Esophagus squamous epithelium (tissue), 4 donors: ENCODE data around the gene TBC1D22B.

Source experiments
- POLR2A ChIP-seq, 4 donors: fragments of 450-650 bp; IDR thresholded peaks; one replicate each; pipeline ENCODE4 v1.6.1; 2017; ENCODE audit warnings: antibody characterized with exemption in 4 of 4, mild to moderate bottlenecking in 4 of 4, moderate library complexity in 3 of 4
- TF ChIP-seq, protein P1 (sequence below), 6 experiments: fragments of 450-650 bp in 4 of 6; fragments of 200-600 bp in 2 of 6; sonication (generic) in 2 of 6; IDR thresholded peaks; one replicate each; pipeline ENCODE4 v1.5.1; 2016 to 2019; ENCODE audit warnings: antibody characterized with exemption in 6 of 6, mild to moderate bottlenecking in 4 of 6, moderate library complexity in 4 of 6

DNA sequence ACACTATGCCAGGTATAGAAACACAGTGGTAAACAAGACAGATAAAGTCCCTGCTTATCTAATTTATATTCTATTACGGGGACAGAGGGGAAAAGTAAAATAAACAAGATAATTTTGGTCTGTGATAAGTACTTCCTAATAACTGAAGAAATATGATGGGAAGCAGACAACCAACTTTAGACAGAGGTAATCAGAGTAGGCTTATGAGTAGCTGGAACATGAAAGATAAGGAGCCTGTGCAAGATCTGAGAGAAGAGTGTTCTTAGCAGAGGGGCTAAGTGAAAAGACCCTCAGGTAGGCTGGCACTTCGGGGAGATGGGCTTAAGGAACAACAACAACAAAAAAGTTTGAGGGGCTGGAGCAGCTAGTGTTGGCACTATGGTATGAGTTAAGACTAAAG, 100.3 kb downstream of the TBC1D22B start:
- TF ChIP-seq, protein P1, sequence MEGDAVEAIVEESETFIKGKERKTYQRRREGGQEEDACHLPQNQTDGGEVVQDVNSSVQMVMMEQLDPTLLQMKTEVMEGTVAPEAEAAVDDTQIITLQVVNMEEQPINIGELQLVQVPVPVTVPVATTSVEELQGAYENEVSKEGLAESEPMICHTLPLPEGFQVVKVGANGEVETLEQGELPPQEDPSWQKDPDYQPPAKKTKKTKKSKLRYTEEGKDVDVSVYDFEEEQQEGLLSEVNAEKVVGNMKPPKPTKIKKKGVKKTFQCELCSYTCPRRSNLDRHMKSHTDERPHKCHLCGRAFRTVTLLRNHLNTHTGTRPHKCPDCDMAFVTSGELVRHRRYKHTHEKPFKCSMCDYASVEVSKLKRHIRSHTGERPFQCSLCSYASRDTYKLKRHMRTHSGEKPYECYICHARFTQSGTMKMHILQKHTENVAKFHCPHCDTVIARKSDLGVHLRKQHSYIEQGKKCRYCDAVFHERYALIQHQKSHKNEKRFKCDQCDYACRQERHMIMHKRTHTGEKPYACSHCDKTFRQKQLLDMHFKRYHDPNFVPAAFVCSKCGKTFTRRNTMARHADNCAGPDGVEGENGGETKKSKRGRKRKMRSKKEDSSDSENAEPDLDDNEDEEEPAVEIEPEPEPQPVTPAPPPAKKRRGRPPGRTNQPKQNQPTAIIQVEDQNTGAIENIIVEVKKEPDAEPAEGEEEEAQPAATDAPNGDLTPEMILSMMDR (IDR thresholded peaks at IDR 0.05) = no peak
- TF ChIP-seq POLR2A (IDR thresholded peaks at IDR 0.05) = no peak
